Stimulated activated naive CD8-positive, alpha-beta T cell treated with anti-CD3 and anti-CD28 coated beads, Interleukin-15, Interleukin-2, amounts not matched to agents 100 U/mL and 50 U/mL, for 24 hours (primary cell): Measurements from ENCODE around the gene SLC35E2B.

Source experiments
- ATAC-seq: fragments of 150-1000 bp; cut with Tn5 transposase; one replicate; pipeline ENCODE4 v1.10.0; 2021
- DNase-seq: peaks from one replicate; pipeline ENCODE4 v3.0.0; 2021

The SLC35E2B gene

DNA sequence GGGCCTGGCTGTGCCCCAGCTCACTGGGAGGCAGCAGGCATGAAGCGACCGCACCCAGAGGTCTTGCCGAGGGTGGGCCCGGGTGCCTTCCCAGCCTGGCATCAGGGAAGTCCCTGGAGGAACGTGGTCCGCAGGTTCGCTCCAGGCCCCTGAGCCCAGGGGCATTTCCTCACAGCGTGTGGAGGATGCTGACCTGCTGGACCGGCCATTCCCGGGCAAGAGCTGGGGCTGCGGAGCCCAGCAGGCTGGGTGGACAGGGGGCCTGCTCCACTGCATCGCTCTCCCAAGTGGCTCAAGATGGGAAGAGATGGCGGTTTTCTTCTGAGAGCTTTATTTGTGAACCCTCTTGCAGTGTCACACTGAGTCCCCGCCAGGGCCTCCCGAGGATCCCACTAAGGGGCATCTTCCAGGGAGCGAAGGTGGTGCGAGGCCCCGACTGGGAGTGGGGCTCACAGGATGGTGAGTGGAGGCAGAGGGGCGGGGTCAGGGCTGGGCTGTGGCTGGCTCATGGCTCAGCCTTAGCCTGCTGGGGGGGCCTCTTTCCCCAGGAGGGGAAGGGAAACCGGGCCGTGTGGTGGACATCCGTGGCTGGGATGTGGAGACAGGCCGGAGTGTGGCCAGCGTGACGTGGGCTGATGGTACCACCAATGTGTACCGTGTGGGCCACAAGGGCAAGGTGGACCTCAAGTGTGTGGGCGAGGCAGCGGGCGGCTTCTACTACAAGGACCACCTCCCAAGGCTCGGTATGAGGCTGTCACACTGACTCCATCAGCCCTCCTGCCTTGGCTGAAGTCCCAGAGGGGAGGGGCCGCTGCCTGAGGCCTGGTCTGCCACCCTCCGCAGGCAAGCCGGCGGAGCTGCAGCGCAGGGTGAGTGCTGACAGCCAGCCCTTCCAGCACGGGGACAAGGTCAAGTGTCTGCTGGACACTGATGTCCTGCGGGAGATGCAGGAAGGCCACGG, 67.9 kb downstream of the SLC35E2B start:
- no peak for DNase-seq
- ATAC-seq, result no peak

DNA sequence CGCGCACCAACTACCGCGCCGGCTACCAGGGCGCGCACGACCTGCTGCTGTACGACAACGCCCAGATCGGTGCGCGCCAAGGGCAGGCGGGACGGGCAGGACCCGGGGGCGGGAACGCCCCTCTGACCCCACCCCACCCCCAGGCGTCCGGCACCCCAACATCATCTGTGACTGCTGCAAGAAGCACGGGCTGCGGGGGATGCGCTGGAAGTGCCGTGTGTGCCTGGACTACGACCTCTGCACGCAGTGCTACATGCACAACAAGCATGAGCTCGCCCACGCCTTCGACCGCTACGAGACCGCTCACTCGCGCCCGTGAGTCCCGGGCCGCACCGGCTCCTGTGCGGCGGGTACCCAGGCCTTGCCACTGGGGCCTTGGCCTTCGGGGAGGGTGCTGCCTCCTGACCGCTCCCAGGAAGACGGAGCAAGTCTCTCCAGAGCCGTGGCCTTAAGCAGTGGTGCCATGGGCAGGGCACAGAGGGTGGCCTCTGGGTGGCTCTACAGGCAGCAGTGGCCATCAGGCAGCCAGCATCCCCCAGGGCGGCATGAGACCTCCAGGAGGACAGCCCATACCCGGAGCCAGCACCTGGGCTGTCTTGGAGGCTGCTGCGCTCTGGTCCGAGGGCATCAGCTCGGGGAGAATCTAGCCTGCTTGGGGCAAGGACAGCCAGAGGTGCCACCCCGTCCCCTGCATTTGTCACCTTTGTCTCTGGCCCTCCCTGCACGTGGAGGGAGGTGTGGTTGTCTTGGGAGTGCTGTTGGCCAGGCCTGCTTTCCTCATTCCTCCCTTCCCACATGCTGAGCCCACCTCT, 68.8 kb downstream of the SLC35E2B start:
- DNase-seq (no peak), ATAC-seq (no peak)

DNA sequence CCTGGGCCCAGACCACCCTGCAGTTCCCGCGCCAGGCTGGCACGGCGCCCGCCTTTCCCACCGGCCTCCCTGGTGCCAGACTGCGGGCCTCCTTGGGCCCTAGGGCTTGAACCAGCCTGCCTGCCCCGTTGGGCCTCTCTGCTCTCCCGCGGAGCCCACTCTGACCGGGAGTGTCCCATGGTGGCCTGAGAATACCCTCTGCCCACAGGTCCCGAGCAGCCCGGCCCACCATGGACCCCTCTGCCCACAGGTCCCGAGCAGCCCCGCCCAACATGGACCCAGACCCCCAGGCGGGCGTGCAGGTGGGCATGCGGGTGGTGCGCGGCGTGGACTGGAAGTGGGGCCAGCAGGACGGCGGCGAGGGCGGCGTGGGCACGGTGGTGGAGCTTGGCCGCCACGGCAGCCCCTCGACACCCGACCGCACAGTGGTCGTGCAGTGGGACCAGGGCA, 69.4 kb downstream of the SLC35E2B start:
- DNase-seq (no peak), ATAC-seq (no peak)

DNA sequence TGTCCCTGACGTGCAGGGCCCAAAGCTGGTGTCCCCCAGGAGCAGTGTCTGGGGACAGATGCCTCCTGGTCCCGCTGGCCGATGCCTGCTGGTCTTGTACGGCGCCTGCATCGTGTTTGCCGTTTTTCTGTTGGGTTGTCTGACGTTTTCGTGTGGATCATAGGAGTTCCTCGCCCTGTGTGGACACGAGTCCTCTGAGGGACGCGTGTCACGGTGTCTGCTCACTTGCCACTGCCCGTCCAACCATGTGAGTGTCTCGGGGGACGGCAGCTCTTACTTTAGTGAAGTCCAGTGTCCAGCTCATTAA, 69.9 kb downstream of the SLC35E2B start:
- DNase-seq (no peak), ATAC-seq (no peak)

DNA sequence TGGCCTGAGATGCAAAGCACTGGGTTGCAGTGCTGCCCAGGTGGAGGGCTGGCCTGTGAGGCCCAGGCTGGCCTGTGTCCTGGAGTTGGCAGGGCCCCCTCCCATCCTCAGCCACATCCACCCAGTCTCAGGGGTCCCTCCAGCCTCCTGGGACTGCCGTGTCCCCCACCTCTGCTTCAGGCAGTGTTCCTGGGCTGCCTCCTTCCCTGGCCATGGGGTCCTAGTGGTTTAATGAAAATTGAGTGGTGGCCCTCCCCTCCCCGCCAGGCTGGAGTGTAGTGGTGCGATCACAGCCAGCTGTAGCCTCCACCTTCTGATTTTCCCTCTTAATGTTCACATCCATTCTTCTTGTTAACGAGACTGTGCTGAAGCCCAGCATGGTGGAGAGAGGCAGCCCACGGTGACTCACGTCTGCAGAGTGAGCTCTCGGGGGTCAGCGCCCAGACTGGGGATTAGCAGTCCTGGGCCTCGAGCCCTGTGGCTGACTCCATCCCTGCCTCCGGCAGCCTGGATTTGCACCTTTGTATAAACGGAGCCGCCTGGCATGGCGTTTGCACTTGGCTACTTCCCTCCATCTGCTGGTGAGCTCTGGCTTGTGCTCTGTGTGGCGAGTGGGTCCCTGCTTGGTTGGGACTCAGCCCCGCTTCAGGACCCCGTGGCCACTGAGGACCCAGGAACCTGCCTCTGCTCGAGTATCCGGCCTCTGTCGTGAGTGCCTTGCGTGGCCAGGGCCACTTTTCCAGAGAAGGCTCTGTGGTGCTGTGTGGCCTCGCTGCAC, 70.4 kb downstream of the SLC35E2B start:
- no peak for DNase-seq

DNA sequence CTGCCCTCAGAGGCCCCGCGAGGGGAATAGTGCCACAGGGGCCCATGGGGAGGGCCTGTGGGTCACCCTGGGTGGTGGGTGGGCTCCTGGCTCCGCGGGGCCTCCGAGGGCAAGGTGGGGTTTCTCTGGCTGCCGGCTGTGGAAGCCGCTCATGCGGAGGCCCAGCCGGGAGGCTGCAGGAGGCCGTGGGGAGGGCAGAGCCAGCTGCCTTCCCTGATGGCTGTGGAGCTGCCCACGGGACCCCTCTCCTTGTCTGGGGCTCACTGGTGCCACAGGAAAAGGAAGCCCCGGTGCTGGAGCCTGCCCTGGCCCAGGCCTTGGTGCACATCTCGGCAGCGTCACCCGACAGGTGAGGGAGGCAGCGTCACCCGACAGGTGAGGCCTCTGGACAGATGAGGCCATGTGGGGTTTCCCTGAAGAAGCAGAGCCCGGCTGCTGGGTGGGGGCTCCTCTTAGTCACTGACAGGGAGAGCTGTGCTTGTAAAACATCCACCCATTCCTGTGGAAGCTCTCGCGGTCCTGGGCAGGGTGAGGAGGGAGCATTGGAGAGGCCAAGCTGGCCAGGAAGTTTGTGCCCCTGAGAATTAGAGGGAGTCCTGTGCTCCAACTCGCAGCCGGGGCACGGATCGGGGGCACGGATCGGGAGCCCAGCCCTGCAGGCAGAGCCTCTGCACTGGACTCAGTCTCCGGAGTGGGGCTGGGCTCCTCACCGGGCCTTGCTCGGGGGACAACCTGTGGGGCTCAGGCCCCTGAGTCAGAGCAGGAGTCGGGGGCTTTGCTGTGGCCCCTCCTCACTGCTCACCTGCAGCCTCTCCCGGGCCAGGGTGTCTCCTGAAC, 71.2 kb downstream of the SLC35E2B start:
- DNase-seq (peak; percentile 4), ATAC-seq (no peak)

More for the DNA sequence above, 70.4 kb downstream of the SLC35E2B start:
- ATAC-seq, result no peak

DNA sequence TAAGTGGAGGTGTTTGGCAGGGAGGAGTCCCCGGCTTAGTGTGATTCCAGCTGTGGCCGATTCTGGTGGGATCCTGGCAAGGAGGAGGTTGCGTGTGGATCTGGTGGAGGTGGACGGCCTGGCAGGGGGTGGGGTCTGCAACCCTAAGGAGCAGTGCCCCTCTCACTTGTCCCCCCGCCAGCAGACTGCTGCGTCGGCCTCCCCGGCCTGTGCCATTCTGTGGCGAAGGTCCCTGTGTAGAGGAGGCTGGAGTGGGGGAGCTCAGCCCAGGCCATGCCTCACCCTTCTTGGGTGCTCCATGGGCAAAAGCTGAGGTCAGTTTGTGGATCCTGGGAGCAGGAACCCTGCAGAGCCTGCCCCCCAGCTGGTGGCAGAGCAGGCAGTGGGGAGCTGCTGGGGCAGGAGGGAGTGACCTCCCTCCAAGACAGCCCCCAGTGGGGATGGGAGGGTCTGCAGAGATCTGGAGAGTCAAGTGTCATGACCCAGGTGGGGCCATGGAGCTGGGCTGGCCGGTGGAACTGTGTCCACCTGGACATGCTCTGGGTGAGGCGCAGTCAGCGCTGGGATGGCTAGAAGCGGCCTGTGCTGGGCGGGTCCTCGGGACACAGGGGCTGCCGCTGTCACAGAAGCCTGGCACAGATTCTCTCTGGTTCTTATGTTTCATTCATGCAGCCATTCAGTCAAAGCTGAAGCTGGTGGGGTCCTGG, 72.0 kb downstream of the SLC35E2B start:
- ATAC-seq (no peak), DNase-seq (peak; percentile 4)

DNA sequence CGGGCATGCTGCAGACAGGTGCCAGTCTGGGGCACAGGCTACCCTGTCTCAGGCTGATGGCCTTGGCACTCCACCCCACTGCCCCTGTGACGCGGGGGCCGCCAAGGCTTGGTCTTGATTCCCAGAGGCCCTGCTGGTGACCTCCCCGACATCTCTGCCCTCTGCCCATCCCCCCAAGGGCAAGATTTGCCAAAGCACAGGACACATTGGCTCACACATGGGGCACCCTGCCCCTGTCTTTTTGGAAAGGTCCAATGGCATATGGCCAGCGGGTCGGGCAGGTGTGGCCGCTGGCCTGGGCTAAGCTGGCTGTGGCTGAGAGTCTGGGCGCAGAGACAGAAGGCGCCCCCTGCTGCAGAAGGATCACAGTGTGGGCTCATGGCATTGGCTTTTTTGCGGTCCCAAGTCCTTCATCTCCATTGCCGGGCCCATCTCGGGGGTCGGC, 72.7 kb downstream of the SLC35E2B start:
- DNase-seq, result peak; percentile 26
- ATAC-seq, result no peak

DNA sequence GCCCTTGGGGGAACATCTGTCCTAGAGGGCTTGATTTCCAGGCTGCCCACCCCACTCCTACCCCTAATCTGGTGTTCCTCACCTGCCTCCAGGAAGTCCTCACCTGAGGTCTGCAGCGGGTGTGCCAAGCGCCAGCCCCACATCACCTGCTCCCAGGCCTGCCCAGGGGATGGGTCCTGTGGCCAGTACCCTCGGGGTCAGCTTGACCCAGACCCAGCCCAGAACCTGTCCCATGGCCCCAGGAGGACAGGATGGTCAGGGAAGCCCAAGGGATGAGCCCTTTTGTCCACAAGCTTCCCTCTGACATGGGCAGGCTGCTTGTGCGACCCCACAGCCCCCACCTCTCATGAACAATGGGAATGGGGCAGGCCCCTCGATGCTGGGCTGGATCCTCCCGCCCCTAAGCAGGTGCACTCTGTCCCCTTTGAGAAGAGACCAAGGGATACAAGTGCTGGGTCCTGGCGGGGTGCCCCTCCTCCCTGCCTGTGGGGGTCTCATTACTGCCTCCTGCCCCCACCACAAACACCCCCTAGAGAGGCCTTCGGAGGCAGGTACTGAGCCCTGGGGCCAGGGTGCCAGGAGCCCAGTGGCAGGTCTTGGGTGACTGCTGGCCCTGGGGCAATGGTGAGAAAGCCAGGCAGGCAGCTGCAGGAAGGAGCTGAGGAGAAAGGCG, 74.1 kb downstream of the SLC35E2B start:
- DNase-seq, result peak; percentile 3
- no peak for ATAC-seq

DNA sequence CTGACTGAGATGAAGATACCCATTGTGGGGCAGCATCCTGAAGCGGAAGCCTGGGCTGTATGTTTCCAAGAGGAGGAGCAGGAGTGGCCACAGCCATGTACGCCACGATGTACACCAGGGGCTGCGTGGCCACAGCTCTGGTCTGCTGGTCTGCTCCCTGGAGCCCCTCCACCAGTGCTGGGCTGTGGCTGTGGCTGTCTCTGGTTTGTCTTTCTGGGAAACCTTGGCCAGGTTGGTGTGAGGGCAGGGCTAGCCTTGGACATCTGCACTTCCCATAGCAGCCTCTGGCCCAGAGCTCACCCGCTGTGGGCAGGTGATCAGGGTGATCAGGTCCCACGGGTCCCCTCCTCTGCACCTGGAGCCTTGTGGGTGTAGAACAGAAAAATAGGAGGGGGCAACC, 74.7 kb downstream of the SLC35E2B start:
- DNase-seq, result peak; percentile 3
- no peak for ATAC-seq

DNA sequence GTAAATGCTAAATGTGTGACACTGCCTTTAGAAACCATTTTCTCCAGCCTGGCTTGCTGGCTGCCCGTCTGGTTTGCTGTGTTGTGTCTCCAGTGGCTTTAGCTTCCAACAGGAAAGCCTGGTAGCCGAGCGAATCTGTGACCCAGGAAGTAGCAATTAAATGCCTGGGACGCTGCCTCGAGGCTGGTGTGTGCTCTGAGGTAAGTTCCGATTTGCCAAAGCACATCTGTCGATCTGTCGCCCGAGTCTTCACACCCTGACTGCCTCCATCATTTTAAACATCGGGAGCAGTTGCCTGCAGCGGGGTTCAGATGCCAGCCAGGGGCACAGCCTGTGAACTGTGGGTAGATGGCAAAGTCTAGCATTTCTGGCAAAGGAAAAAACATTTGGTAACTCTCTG, 75.1 kb downstream of the SLC35E2B start:
- no peak for DNase-seq
- no peak for ATAC-seq

DNA sequence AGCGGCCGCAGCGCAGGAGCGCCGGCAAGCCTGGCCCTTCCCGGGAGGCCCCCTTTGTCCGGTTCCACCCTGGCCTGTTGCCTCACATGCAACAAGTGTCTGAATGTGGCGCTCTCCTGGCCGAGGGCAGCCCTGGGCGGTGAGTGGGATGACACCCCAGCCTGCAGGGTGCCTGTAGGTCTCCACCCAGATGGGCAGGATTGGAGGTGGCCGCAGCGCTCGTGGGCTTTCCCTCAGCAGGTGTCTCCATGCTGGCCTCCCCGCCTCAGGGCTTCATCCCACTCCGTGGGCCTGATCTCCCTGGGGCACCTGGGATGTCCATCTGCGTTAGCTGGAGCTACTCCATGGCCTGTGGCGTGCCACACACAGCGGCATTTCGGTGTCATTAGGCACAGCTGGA, 75.8 kb downstream of the SLC35E2B start:
- DNase-seq, result no peak
- no peak for ATAC-seq

DNA sequence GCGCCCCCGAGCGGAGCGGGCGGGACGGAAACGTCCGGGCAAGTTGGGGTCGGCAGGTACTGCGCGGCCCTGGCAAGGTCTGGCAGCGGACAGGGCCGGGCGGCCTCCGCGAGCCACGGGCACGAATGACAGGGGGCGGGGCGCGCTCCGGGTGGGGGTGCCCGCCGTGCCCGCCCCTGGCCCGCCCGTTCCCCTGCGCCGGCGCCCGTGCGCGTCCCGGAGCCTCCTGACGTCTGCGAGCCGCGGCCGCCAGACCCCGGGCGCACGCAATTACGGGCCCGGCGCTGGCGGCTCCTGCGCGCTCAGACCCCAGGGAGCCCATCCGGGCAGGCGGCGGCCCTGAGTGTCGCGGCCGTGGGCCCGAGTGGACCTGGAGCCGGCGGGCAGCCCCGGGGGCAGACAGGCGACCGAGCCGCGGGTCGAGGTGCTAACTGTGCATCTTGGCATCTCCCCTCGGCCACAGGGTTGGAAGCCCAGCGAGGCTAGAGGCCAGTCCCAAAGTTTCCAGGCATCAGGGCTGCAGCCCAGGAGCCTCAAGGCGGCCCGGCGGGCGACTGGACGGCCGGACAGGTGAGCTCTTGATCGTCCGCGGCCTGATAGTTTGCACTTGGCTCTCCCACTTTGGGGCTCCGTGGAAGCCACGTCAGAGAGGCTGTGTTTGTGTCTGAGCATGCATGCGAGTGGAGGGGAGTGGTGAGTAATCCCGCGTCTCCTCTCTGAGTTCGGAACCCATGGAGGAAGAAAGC, 76.4 kb downstream of the SLC35E2B start:
- DNase-seq (peak; percentile 59), ATAC-seq (peak; percentile 5)

DNA sequence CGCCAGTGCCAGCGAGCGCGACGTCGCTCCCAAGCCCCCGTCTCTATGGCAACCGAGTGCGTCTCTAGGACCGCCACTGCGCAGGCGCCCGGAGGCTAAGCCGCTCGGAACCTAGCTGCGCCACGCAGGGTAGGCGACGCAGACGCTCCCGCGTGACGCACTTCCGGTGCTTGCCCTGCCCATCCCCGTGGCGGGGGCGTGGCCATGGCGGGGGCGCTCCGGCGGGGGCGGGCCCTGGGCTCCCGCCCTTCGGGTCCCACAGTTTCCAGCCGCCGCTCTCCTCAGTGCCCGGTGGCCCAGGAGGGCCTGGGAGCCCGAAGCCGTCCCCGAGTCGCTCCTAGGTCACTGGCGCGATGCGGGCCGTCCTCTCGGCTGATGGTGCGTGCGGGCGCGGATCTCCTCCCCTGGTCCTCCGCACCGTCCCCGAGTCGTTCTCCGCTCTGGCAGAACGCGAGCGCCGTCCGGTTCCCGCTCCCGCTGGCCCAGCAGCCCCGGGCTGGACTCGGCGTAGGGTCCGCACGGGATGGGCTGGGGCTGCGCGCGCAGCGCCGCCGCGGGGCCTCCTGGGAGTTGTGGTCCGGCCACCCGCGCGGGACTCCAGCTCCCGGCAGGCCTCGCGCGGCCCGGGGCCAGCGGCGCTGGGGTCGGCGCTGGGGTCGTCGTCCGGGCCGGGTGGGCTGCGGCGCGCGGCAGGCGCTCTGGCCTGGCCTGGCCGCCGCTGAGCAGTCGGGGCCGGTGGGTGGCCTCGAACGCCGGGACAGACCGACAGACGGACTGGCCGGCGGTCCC, 77.1 kb downstream of the SLC35E2B start, which contains the start of gene MIB2:
Gene MIB2 (plus strand): TSS at position 245 of the 789 bp plus-strand sequence. CDS start 7,953 bp downstream, outside the sequence.
- ATAC-seq, result peak; percentile 88
- peak; percentile 98 for DNase-seq

DNA sequence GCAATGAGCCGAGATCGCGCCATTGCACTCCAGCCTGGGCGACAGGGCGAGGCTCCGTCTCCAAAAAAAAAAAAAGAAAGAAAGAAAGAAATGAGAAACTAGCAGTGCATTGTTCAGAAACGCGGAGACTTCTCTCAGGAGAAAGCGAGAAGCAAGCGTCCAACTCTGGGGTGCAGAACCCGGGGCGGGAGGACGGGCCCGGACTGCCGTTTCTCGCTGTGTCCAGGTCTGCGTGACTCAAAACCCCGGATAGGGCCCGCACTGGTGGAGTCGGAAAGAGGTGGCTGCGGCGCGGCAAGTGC, 77.7 kb downstream of the SLC35E2B start:
- no peak for ATAC-seq

DNA sequence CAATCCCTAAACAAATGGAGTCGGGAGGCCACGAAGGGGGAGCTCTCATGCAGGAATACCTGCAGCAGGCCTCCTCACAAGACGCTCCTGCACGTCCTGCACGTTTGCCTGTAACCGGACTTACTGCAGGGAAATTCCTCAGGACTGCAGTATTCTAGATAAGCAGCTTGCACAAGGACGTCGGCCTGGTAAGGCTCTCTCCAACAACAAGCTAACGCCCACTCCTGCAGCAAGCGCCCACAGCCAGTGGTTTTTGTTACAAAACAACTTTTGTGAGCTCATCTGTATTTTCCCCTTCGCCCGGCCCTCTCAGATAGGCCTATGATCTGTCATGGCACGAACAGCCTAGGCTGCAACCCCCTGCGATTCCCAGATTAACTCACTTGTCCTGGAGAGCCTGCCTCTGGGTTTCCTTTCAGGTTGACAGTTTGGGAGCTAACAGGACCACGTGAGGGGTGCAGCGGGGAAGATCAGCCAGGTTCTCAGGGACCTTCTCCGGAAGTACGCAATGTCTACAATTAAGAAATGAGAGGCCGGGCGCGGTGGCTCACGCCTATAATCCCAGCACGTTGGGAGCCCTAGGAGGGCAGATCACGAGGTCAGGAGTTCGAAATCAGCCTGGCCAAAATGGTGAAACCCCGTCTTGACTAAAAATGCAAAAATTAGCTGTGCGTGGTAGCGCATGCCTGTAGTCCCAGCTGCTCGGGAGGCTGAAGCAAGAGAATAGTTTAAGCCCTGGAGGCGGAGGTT, 78.2 kb downstream of the SLC35E2B start:
- peak; percentile 6 for ATAC-seq

More for the DNA sequence above, 77.7 kb downstream of the SLC35E2B start:
- DNase-seq, result no peak

DNA sequence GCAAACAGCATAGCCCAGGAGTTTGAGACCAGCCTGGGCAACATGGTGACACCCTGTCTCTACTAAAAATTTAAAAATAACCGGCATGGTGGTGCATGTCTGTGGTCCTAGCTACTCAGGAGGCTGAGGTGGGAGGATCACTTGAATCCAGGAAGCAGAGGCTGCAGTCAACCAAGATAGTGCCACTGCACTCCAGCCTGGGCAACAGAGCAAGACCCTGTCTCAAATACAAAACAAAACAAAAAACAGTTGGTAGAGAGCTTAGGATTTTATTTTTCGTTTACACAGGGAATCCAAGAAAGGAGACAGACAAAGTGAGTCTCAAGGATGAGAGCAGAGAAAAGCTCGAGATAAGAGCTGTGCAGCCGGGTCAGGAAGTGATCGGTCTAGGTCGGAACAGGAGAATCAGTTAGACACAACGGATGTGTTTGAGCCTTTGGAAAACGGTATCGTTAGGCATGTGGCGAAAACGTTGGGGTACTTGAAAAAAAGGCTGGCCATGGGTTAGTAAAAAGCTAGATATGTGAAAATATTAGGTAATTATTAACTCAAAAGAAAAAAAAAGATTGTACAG, 79.0 kb downstream of the SLC35E2B start:
- ATAC-seq, result no peak

More for the DNA sequence above, 78.2 kb downstream of the SLC35E2B start:
- DNase-seq, result peak; percentile 63

DNA sequence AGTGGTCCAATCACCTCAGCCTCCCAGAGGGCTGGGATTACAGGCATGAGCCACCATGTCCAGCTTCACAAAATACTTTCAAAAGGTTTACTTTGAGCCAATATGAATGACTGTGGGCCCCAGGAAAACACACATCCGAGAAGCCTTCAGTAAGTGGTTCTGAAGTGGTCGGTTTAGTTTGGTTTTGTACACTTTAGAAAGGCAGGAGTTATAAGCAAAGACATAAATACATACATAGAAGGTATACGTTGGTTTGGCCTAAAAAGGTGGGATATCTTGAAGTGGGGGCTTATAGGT, 80.5 kb downstream of the SLC35E2B start:
- no peak for DNase-seq
- no peak for ATAC-seq

More for the DNA sequence above, 79.0 kb downstream of the SLC35E2B start:
- no peak for DNase-seq
